GM18498 (cell line): Measurements from ENCODE around the gene MERTK.
A peak's percentile ranks its signal among the peaks of the same experiment; 100 is the strongest.
"Not testable (repeated sequence)": the region's sequence is repeated elsewhere in the genome, so short reads cannot be mapped to it uniquely, and the experiment has no call there.

Source experiments
- ATAC-seq: cut with Tn5 transposase; IDR thresholded peaks from one replicate; pipeline ENCODE4 v1.9.1; 2021; ENCODE audit warnings: mild to moderate bottlenecking, moderate library complexity; ENCODE audit not compliant: unreplicated experiment

MERTK gene

GRCh38 chr2:111897924-111898702, at the start of gene MERTK:
Gene MERTK (plus strand): TSS chr2:111898607. CDS start chr2:111898736, 129 bp downstream.
- peak; percentile 69 for ATAC-seq

GRCh38 chr2:111850646-111851045, 47.8 kb upstream of the MERTK start:
- not testable (repeated sequence) for ATAC-seq

- not testable (repeated sequence) for ATAC-seq
Measured at GRCh38 chr2:111852544-111852943, 45.9 kb upstream of the MERTK start.

GRCh38 chr2:111860005-111860404, 38.4 kb upstream of the MERTK start:
- not testable (repeated sequence) for ATAC-seq

- not testable (repeated sequence) for ATAC-seq
Measured at GRCh38 chr2:111865124-111865523, 33.3 kb upstream of the MERTK start.

GRCh38 chr2:111872806-111873205, 25.6 kb upstream of the MERTK start:
- ATAC-seq, result not testable (repeated sequence)

- ATAC-seq, result peak; percentile 87
Measured at GRCh38 chr2:111883661-111884591, 14.5 kb upstream of the MERTK start, which contains the start of gene ANAPC1. Gene ANAPC1 (minus strand): TSS chr2:111884193. CDS start chr2:111880825, 3,368 bp downstream.

GRCh38 chr2:111884592-111884964, 13.8 kb upstream of the MERTK start:
- ATAC-seq, result peak; percentile 10

- no peak for ATAC-seq
Measured at GRCh38 chr2:111896024-111896423, 2.4 kb upstream of the MERTK start.

- no peak for ATAC-seq
Measured at GRCh38 chr2:111896576-111896975, 1.8 kb upstream of the MERTK start.

- no peak for ATAC-seq
Measured at GRCh38 chr2:111897630-111897923, 830 bp upstream of the MERTK start.

- peak; percentile 29 for ATAC-seq
Measured at GRCh38 chr2:111898703-111899514, 502 bp downstream of the MERTK start.

- no peak for ATAC-seq
Measured at GRCh38 chr2:111900859-111901258, 2.5 kb downstream of the MERTK start.

GRCh38 chr2:111903516-111903915, 5.1 kb downstream of the MERTK start:
- no peak for ATAC-seq

- no peak for ATAC-seq
Measured at GRCh38 chr2:111903930-111904439, 5.6 kb downstream of the MERTK start.

GRCh38 chr2:111904726-111905474, 6.5 kb downstream of the MERTK start:
- ATAC-seq, result no peak

- ATAC-seq, result not testable (repeated sequence)
Measured at GRCh38 chr2:111905475-111905869, 7.1 kb downstream of the MERTK start.

- ATAC-seq, result peak; percentile 68
Measured at GRCh38 chr2:111905990-111906735, 7.8 kb downstream of the MERTK start.

GRCh38 chr2:111908578-111908977, 10.2 kb downstream of the MERTK start:
- ATAC-seq, result no peak
